ENCODE measurements around the gene HSPA4.
"Not testable (repeated sequence)": the region's sequence is repeated elsewhere in the genome, so short reads cannot be mapped to it uniquely, and the experiment has no call there.

HSPA4 gene

GRCh38 chr5:133124891-133125290 lies 73.1 kb downstream of the HSPA4 start:
- DNase-seq (ENCODE audit: low spot score) = no peak

GRCh38 chr5:133128066-133128465 lies 76.3 kb downstream of the HSPA4 start:
- no peak for DNase-seq (ENCODE audit: low spot score)

- DNase-seq (ENCODE audit: low spot score) = no peak
Observed at GRCh38 chr5:133129289-133129688, 77.5 kb downstream of the HSPA4 start.

GRCh38 chr5:133129950-133130349 lies 78.1 kb downstream of the HSPA4 start:
- no peak for DNase-seq (ENCODE audit: low spot score)

GRCh38 chr5:133130387-133131118 lies 78.7 kb downstream of the HSPA4 start:
- DNase-seq (ENCODE audit: low spot score) = no peak

- DNase-seq (ENCODE audit: low spot score) = no peak
Observed at GRCh38 chr5:133132717-133133116, 80.9 kb downstream of the HSPA4 start.

GRCh38 chr5:133133241-133133640 lies 81.4 kb downstream of the HSPA4 start:
- DNase-seq (ENCODE audit: low spot score) = not testable (repeated sequence)

- not testable (repeated sequence) for DNase-seq (ENCODE audit: low spot score)
Observed at GRCh38 chr5:133136890-133137289, 85.1 kb downstream of the HSPA4 start.

GRCh38 chr5:133140311-133140710 lies 88.5 kb downstream of the HSPA4 start:
- DNase-seq (ENCODE audit: low spot score) = no peak

- no peak for DNase-seq (ENCODE audit: low spot score)
Observed at GRCh38 chr5:133141746-133142145, 89.9 kb downstream of the HSPA4 start.

GRCh38 chr5:133142782-133143181 lies 91.0 kb downstream of the HSPA4 start:
- DNase-seq (ENCODE audit: low spot score) = no peak

GRCh38 chr5:133144245-133144981 lies 92.6 kb downstream of the HSPA4 start:
- no peak for DNase-seq (ENCODE audit: low spot score)

GRCh38 chr5:133145436-133146170 lies 93.8 kb downstream of the HSPA4 start:
- no peak for DNase-seq (ENCODE audit: low spot score)

GRCh38 chr5:133147411-133147810 lies 95.6 kb downstream of the HSPA4 start:
- DNase-seq (ENCODE audit: low spot score) = no peak

- no peak for DNase-seq (ENCODE audit: low spot score)
Observed at GRCh38 chr5:133147815-133148567, 96.2 kb downstream of the HSPA4 start.

GRCh38 chr5:133149345-133149744 lies 97.5 kb downstream of the HSPA4 start:
- no peak for DNase-seq (ENCODE audit: low spot score)

- DNase-seq (ENCODE audit: low spot score) = no peak
Observed at GRCh38 chr5:133150909-133151544, 99.2 kb downstream of the HSPA4 start.

GRCh38 chr5:133154274-133155075 lies 102.7 kb downstream of the HSPA4 start:
- DNase-seq (ENCODE audit: low spot score) = no peak

- no peak for DNase-seq (ENCODE audit: low spot score)
Observed at GRCh38 chr5:133155326-133155969, 103.6 kb downstream of the HSPA4 start.
